Breast epithelium (tissue), 4 donors: ENCODE data around the gene AURKB. TPM values are rescaled to one million over a fixed set of nuclear protein-coding genes. Genes with fewer than 3 reads are reported as not detected.

Source experiments
- DNase-seq, 2 donors: peaks; one replicate each; pipeline ENCODE4 v3.0.0-alpha.2; 2019; ENCODE audit warnings: low spot score in 2 of 2
- H3K27ac ChIP-seq, 2 donors: fragments of 200-600 bp; sonication (generic) in 1 of 2; one replicate each; pipeline ENCODE4 v1.5.1; 2016 to 2019; ENCODE audit warnings: mild to moderate bottlenecking in 1 of 2
- H3K27me3 ChIP-seq, 2 donors: fragments of 200-600 bp; sonication (generic) in 1 of 2; one replicate each; pipeline versions ENCODE4 v1.5.1 to v1.6.0; 2017 to 2019; ENCODE audit warnings: control low read depth in 1 of 2, mild to moderate bottlenecking in 1 of 2
- H3K36me3 ChIP-seq: fragments of 200-600 bp; one replicate; pipeline ENCODE4 v1.5.1; 2019
- H3K4me1 ChIP-seq, 2 donors: fragments of 200-600 bp; sonication (generic); one replicate each; pipeline ENCODE4 v1.5.1; 2016 to 2019; ENCODE audit warnings: control low read depth in 1 of 2
- H3K4me3 ChIP-seq, 3 donors: fragments of 200-600 bp; sonication (generic); 1 replicate in 2 of 3; 2 replicates in 1 of 3; pipeline ENCODE4 v1.5.1; 2016 to 2019; ENCODE audit warnings: mild to moderate bottlenecking in 3 of 3, moderate library complexity in 2 of 3
- H3K9me3 ChIP-seq, 2 donors: fragments of 200-600 bp; sonication (generic) in 1 of 2; one replicate each; pipeline ENCODE4 v1.5.1; 2016 to 2019; ENCODE audit warnings: control low read depth in 1 of 2
- CTCF ChIP-seq, 3 donors: fragments of 450-650 bp; IDR thresholded peaks; one replicate each; pipeline ENCODE4 v1.5.1; 2016 to 2017; ENCODE audit warnings: antibody characterized with exemption in 3 of 3, mild to moderate bottlenecking in 3 of 3, moderate library complexity in 3 of 3
- POLR2A ChIP-seq: fragments of 450-650 bp; IDR thresholded peaks from one replicate; pipeline ENCODE4 v1.6.1; 2016; ENCODE audit warnings: antibody characterized with exemption, mild to moderate bottlenecking, moderate library complexity
- POLR2AphosphoS5 ChIP-seq, 3 donors: sonication (generic); formaldehyde crosslinking; IDR thresholded peaks; one replicate each; pipeline ENCODE4 v1.6.1; 2017; ENCODE audit warnings: antibody characterized with exemption in 3 of 3
- intact Hi-C: fragments of 100-400 bp; cut with DNase I; formaldehyde crosslinking; loops from one replicate; pipeline ENCODE4 v1.15.1; 2023; ENCODE audit warnings: low total_unique reads
- total RNA-seq, 3 donors: library from RNA; depleted of rRNA; stranded (reverse); fragments of >200 nt; gene quantifications; one replicate each; pipeline ENCODE4 v1.1.0, GENCODE V29; 2016

The AURKB gene
- 1 to 10 TPM in 2 of 3 donors, under 1 TPM in 1; 0.44 to 3.8 (median 1.6) TPM for total RNA-seq

GRCh38 chr17:8209907-8210760 lies at the start of gene AURKB:
Gene AURKB, minus strand, starts transcription at chr17:8210575. Its CDS starts 351 bp downstream, at chr17:8210224.
- Histone ChIP-seq H3K27me3 (no peaks in the 10 kb centered on the region), H3K9me3 (no peaks in the 10 kb centered on the region), H3K4me3 (peak within 1 kb of the TSS; percentile 48 to 66 (median 63)), H3K4me1 (no peaks in the 10 kb centered on the region), H3K36me3 (no peaks in the 10 kb centered on the region), H3K27ac (peak within 1 kb of the TSS; percentile 52 to 87)
- peak; percentile 94 to 95 for DNase-seq
- intact Hi-C loops: loop anchor here (10.0 kb wide), 1 partner anchor 75 kb away; no protein-coding TSS in a partner anchor
- TF ChIP-seq POLR2A: no peak
- TF ChIP-seq POLR2AphosphoS5 (IDR thresholded peaks at IDR 0.05): peak; percentile 65 to 82 (median 67)
- no peak for TF ChIP-seq CTCF (IDR thresholded peaks at IDR 0.05)

GRCh38 chr17:8257801-8258200 lies 47.4 kb upstream of the AURKB start:
- H3K27ac ChIP-seq: no peak overlapping the region
- H3K27me3 ChIP-seq: no peaks in the 10 kb centered on the region
- intact Hi-C loops: no loop called here
- peaks cover 6% of the 10 kb centered on the region for H3K36me3 ChIP-seq
- DNase-seq: no peak
- no peak overlapping the region for H3K4me3 ChIP-seq
- TF ChIP-seq CTCF (IDR thresholded peaks at IDR 0.05) (no peak), POLR2A (no peak), POLR2AphosphoS5 (IDR thresholded peaks at IDR 0.05) (no peak)
- H3K9me3 ChIP-seq: no peaks in the 10 kb centered on the region
- no peaks in the 10 kb centered on the region for H3K4me1 ChIP-seq

- Histone ChIP-seq H3K36me3 (peaks cover 6% of the 10 kb centered on the region), H3K4me3 (no peak overlapping the region), H3K4me1 (no peaks in the 10 kb centered on the region), H3K9me3 (no peaks in the 10 kb centered on the region), H3K27ac (no peak overlapping the region), H3K27me3 (no peaks in the 10 kb centered on the region)
- no peak for DNase-seq
- intact Hi-C loops: no loop called here
- TF ChIP-seq CTCF (IDR thresholded peaks at IDR 0.05): no peak
- TF ChIP-seq POLR2AphosphoS5 (IDR thresholded peaks at IDR 0.05): no peak
These were observed 46.3 kb upstream of the AURKB start for GRCh38 chr17:8256691-8257090.

GRCh38 chr17:8256291-8256690 lies 45.9 kb upstream of the AURKB start:
- Histone ChIP-seq H3K4me3 (no peak overlapping the region), H3K9me3 (no peaks in the 10 kb centered on the region), H3K36me3 (peaks cover 6% of the 10 kb centered on the region), H3K27ac (no peak overlapping the region), H3K4me1 (no peaks in the 10 kb centered on the region), H3K27me3 (no peaks in the 10 kb centered on the region)
- TF ChIP-seq POLR2A (no peak), CTCF (IDR thresholded peaks at IDR 0.05) (no peak)
- no peak for DNase-seq
- intact Hi-C loops: no loop called here

GRCh38 chr17:8255499-8255898 lies 45.1 kb upstream of the AURKB start:
- no peaks in the 10 kb centered on the region for H3K9me3 ChIP-seq
- no peak overlapping the region for H3K27ac ChIP-seq
- peaks cover 6% of the 10 kb centered on the region for H3K36me3 ChIP-seq
- no peaks in the 10 kb centered on the region for H3K27me3 ChIP-seq
- no peak for TF ChIP-seq POLR2AphosphoS5 (IDR thresholded peaks at IDR 0.05)
- TF ChIP-seq CTCF (IDR thresholded peaks at IDR 0.05): no peak
- no peak for TF ChIP-seq POLR2A
- H3K4me3 ChIP-seq: no peak overlapping the region
- intact Hi-C loops: no loop called here
- no peaks in the 10 kb centered on the region for H3K4me1 ChIP-seq
- no peak for DNase-seq
